Measurements from ENCODE around the gene GBP5.

Gene GBP5

GRCh38 chr1:89288051-89288340 lies 15.3 kb upstream of the GBP5 start:
- no peak overlapping the region for H3K9ac ChIP-seq (ENCODE audit: low read depth, low read length, poor library complexity, severe bottlenecking)
- TF ChIP-seq CTCF (conservative IDR thresholded peaks at IDR 0.05; ENCODE audit: low read length) (no peak), EZH2phosphoT487 (IDR thresholded peaks at IDR 0.05; ENCODE audit: borderline replicate concordance) (no peak)
- H3K9me3 ChIP-seq (ENCODE audit: insufficient read depth, low read depth, low read length): peaks cover 9% of the 10 kb centered on the region; the same call in 1 of the 2 replicates
- no peaks in the 10 kb centered on the region for H3K9me2 ChIP-seq (replicated peaks; ENCODE audit: low read depth, low read length)
- H3K79me2 ChIP-seq (ENCODE audit: insufficient read depth, low read length): no peaks in the 10 kb centered on the region
- no peaks in the 10 kb centered on the region for H3K36me3 ChIP-seq (ENCODE audit: insufficient read depth, low read length)
- no peak overlapping the region for H3K4me3 ChIP-seq (ENCODE audit: low read length, poor library complexity, severe bottlenecking)
- no peaks in the 10 kb centered on the region for H3F3A ChIP-seq (ENCODE audit: low read depth)
- H3K4me1 ChIP-seq (ENCODE audit: insufficient read depth, low read length, poor library complexity, severe bottlenecking): peaks cover 22% of the 10 kb centered on the region
- H2AFZ ChIP-seq (ENCODE audit: low read length): no peak overlapping the region
- no peak overlapping the region for H3K4me2 ChIP-seq (ENCODE audit: low read depth, low read length, poor library complexity, severe bottlenecking)
- H4K20me1 ChIP-seq (ENCODE audit: insufficient read depth, low read length, poor library complexity, severe bottlenecking): no peaks in the 10 kb centered on the region
- H3K27me3 ChIP-seq (ENCODE audit: insufficient read depth, low read length, poor library complexity, severe bottlenecking): no peaks in the 10 kb centered on the region

GRCh38 chr1:89287181-89288050 lies 14.8 kb upstream of the GBP5 start:
- H3K4me3 ChIP-seq (ENCODE audit: low read length, poor library complexity, severe bottlenecking): peak overlapping the region; percentile 63
- 0 out of 2 replicates have a peak, but pooled peaks cover 3% of the 10 kb centered on the region for H3K9me3 ChIP-seq (ENCODE audit: insufficient read depth, low read depth, low read length)
- H3K9ac ChIP-seq (ENCODE audit: low read depth, low read length, poor library complexity, severe bottlenecking): peak overlapping the region; percentile 69
- H3K79me2 ChIP-seq (ENCODE audit: insufficient read depth, low read length): no peaks in the 10 kb centered on the region
- peak overlapping the region; percentile 78 for H3K4me2 ChIP-seq (ENCODE audit: low read depth, low read length, poor library complexity, severe bottlenecking)
- peak overlapping the region; percentile 91 for H2AFZ ChIP-seq (ENCODE audit: low read length)
- no peaks in the 10 kb centered on the region for H3K9me2 ChIP-seq (replicated peaks; ENCODE audit: low read depth, low read length)
- no peaks in the 10 kb centered on the region for H3K27me3 ChIP-seq (ENCODE audit: insufficient read depth, low read length, poor library complexity, severe bottlenecking)
- no peaks in the 10 kb centered on the region for H3F3A ChIP-seq (ENCODE audit: low read depth)
- H3K36me3 ChIP-seq (ENCODE audit: insufficient read depth, low read length): no peaks in the 10 kb centered on the region
- TF ChIP-seq EZH2phosphoT487 (IDR thresholded peaks at IDR 0.05; ENCODE audit: borderline replicate concordance) (no peak), CTCF (conservative IDR thresholded peaks at IDR 0.05; ENCODE audit: low read length) (no peak)
- H4K20me1 ChIP-seq (ENCODE audit: insufficient read depth, low read length, poor library complexity, severe bottlenecking): no peaks in the 10 kb centered on the region
- peaks cover 22% of the 10 kb centered on the region for H3K4me1 ChIP-seq (ENCODE audit: insufficient read depth, low read length, poor library complexity, severe bottlenecking)

- Histone ChIP-seq H3K9me3 (ENCODE audit: insufficient read depth, low read depth, low read length) (no peaks in the 10 kb centered on the region), H2AFZ (ENCODE audit: low read length) (peak overlapping the region; percentile 91), H3K4me3 (ENCODE audit: low read length, poor library complexity, severe bottlenecking) (peak overlapping the region; percentile 63), H3K9ac (ENCODE audit: low read depth, low read length, poor library complexity, severe bottlenecking) (peak overlapping the region; percentile 69), H4K20me1 (ENCODE audit: insufficient read depth, low read length, poor library complexity, severe bottlenecking) (no peaks in the 10 kb centered on the region), H3K4me2 (ENCODE audit: low read depth, low read length, poor library complexity, severe bottlenecking) (peak overlapping the region; percentile 78), H3K4me1 (ENCODE audit: insufficient read depth, low read length, poor library complexity, severe bottlenecking) (peaks cover 22% of the 10 kb centered on the region), H3K36me3 (ENCODE audit: insufficient read depth, low read length) (no peaks in the 10 kb centered on the region), H3F3A (ENCODE audit: low read depth) (no peaks in the 10 kb centered on the region), H3K79me2 (ENCODE audit: insufficient read depth, low read length) (no peaks in the 10 kb centered on the region), H3K9me2 (replicated peaks; ENCODE audit: low read depth, low read length) (no peaks in the 10 kb centered on the region), H3K27me3 (ENCODE audit: insufficient read depth, low read length, poor library complexity, severe bottlenecking) (no peaks in the 10 kb centered on the region)
- TF ChIP-seq CTCF (conservative IDR thresholded peaks at IDR 0.05; ENCODE audit: low read length) (no peak), EZH2phosphoT487 (IDR thresholded peaks at IDR 0.05; ENCODE audit: borderline replicate concordance) (no peak)
Observed at GRCh38 chr1:89286549-89287180, 14.0 kb upstream of the GBP5 start.

Data from Loucy (cell line).